Mucosa of rectum (tissue), 2 donors: ENCODE data around the gene DDX27.
"Not testable (repeated sequence)": the region's sequence is repeated elsewhere in the genome, so short reads cannot be mapped to it uniquely, and the experiment has no call there.

Source experiments
- H3K27ac ChIP-seq, 2 donors: one replicate each; pipeline ENCODE4 v1.7.0; 2013; ENCODE audit warnings: inconsistent platforms in 2 of 2, low read depth in 2 of 2, low read length in 2 of 2
- H3K27me3 ChIP-seq, 2 donors: one replicate each; pipeline ENCODE4 v1.7.0; 2013; ENCODE audit warnings: low read length in 2 of 2; ENCODE audit not compliant: control insufficient read depth in 2 of 2, insufficient read depth in 2 of 2
- H3K36me3 ChIP-seq, 2 donors: one replicate each; pipeline ENCODE4 v1.7.0; 2013; ENCODE audit warnings: low read length in 2 of 2; ENCODE audit not compliant: control insufficient read depth in 2 of 2, insufficient read depth in 2 of 2
- H3K4me1 ChIP-seq, 2 donors: one replicate each; pipeline ENCODE4 v1.7.0; 2013; ENCODE audit warnings: low read length in 2 of 2, mild to moderate bottlenecking in 1 of 2; ENCODE audit not compliant: control insufficient read depth in 2 of 2, insufficient read depth in 2 of 2
- H3K4me3 ChIP-seq, 2 donors: one replicate each; pipeline ENCODE4 v1.7.0; 2013; ENCODE audit warnings: low read length in 2 of 2
- H3K9ac ChIP-seq, 2 donors: one replicate each; pipeline ENCODE4 v1.7.0; 2013; ENCODE audit warnings: low read length in 2 of 2, low read depth in 1 of 2, mild to moderate bottlenecking in 1 of 2
- H3K9me3 ChIP-seq, 2 donors: one replicate each; pipeline ENCODE4 v1.7.0; 2013; ENCODE audit warnings: low read length in 2 of 2; ENCODE audit not compliant: control insufficient read depth in 2 of 2
- donor health status: healthy.
- donor health status: Normal muscosa, but diverticular disease.

DDX27 gene

DNA sequence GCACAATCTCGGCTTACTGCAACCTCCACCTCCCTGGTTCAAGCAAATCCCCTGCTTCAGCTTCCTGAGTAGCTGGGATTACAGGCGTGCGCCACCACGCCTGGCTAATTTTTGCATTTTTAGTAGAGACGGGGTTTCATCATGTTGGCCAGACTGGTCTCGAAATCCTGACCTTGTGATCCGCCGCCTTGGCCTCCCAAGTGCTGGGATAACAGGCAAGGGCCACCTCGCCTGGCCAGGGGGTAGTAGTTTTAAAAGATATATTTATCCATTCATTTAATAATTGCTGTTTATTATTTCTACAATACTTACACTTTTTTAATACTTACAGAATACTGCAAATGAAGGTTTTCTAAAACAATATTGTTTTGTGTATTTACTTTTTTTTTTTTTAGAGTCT lies 15.5 kb upstream of the DDX27 start:
- Histone ChIP-seq H3K4me3 (no peak overlapping the region), H3K27ac (no peak overlapping the region), H3K27me3 (no peaks in the 10 kb centered on the region), H3K4me1 (no peaks in the 10 kb centered on the region), H3K9me3 (no peaks in the 10 kb centered on the region), H3K9ac (no peak overlapping the region), H3K36me3 (no peaks in the 10 kb centered on the region)

DNA sequence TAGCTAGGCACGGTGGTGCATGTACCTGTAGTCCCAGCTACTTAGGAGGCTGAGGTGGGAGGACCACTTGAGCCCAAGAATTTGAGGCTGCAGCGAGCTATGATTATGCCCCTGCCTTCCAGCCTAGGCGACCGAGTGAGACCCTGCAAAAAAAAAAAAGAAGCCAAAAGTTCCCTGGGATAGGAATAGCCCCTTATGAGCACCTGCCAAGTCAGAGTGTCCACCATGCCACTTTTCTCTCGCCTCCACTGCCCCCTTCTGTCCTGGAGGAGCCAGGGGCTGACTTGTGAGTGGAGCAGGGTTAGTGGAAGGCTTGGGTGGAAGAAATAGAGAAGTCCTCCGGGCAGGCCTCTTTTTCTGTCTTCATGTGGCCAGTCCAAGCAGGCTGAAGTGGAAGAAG lies 12.1 kb upstream of the DDX27 start:
- H3K27me3 ChIP-seq = no peaks in the 10 kb centered on the region
- H3K27ac ChIP-seq = no peak overlapping the region
- no peak overlapping the region for H3K9ac ChIP-seq
- no peak overlapping the region for H3K4me3 ChIP-seq
- no peaks in the 10 kb centered on the region for H3K9me3 ChIP-seq
- no peaks in the 10 kb centered on the region for H3K4me1 ChIP-seq
- no peaks in the 10 kb centered on the region for H3K36me3 ChIP-seq

GRCh38 chr20:49210101-49210756 lies 9.0 kb upstream of the DDX27 start:
- Histone ChIP-seq H3K4me3 (no peak overlapping the region), H3K9me3 (no peaks in the 10 kb centered on the region), H3K27ac (no peak overlapping the region), H3K36me3 (no peaks in the 10 kb centered on the region), H3K27me3 (no peaks in the 10 kb centered on the region), H3K9ac (no peak overlapping the region), H3K4me1 (no peaks in the 10 kb centered on the region)

GRCh38 chr20:49210757-49211110 lies 8.5 kb upstream of the DDX27 start:
- no peak overlapping the region for H3K27ac ChIP-seq

GRCh38 chr20:49214571-49214970 lies 4.6 kb upstream of the DDX27 start:
- H3K4me3 ChIP-seq = no peak overlapping the region
- H3K9me3 ChIP-seq = no peaks in the 10 kb centered on the region
- H3K27ac ChIP-seq = no peak overlapping the region
- no peak overlapping the region for H3K9ac ChIP-seq
- H3K4me1 ChIP-seq = peaks cover 0 to 3% of the 10 kb centered on the region in 2 donors
- no peaks in the 10 kb centered on the region for H3K27me3 ChIP-seq
- no peaks in the 10 kb centered on the region for H3K36me3 ChIP-seq

More at GRCh38 chr20:49210757-49211110, 8.5 kb upstream of the DDX27 start:
- H3K27me3 ChIP-seq = no peaks in the 10 kb centered on the region
- H3K4me1 ChIP-seq = no peaks in the 10 kb centered on the region
- no peaks in the 10 kb centered on the region for H3K36me3 ChIP-seq
- H3K9me3 ChIP-seq = no peaks in the 10 kb centered on the region
- no peak overlapping the region for H3K4me3 ChIP-seq
- no peak overlapping the region for H3K9ac ChIP-seq

GRCh38 chr20:49215232-49215631 lies 4.0 kb upstream of the DDX27 start:
- Histone ChIP-seq H3K9ac (no peak overlapping the region), H3K27ac (no peak overlapping the region), H3K36me3 (no peaks in the 10 kb centered on the region), H3K4me3 (no peak overlapping the region), H3K4me1 (peaks cover 5 to 10% of the 10 kb centered on the region in 2 donors), H3K27me3 (no peaks in the 10 kb centered on the region), H3K9me3 (no peaks in the 10 kb centered on the region)

DNA sequence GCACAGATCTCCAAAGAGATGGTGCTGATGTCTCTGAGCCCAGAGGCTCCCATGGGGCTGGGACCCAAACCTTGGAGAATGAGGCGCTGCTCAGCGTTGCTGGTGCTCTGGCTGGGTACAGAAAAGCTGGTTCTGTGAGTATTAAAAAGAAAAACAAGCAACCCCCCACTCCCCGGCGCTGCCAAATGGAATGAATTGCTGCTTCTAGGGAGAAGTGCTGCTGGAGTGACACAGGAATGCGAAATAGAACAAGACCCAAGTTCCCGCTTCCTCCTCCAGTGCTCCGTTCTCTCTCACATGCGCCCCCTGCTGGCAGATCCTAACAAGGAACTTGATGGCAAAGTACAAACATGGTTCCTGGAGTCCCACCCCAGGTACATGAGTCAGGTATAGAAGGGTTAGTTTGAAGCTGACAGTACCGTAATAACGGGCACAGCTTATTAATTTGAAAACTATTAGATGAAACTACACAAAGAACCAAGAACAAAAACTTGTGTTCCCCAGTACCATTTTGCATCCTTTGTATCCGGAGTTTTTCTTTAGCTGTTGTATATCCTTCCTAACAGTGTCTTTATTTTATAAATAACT lies 2.1 kb upstream of the DDX27 start:
- Histone ChIP-seq H3K27me3 (no peaks in the 10 kb centered on the region), H3K9me3 (no peaks in the 10 kb centered on the region), H3K4me1 (peaks cover 10 to 13% of the 10 kb centered on the region in 2 donors), H3K9ac (no peak overlapping the region), H3K27ac (no peak overlapping the region), H3K36me3 (peaks cover 3 to 6% of the 10 kb centered on the region in 2 donors), H3K4me3 (peak overlapping the region in 1 of 2 donors; percentile 23)

GRCh38 chr20:49218739-49219090 lies 501 bp upstream of the DDX27 start:
- peak overlapping the region in 1 of 2 donors; percentile 42 for H3K27ac ChIP-seq
- H3K9me3 ChIP-seq, H3K27me3 ChIP-seq: not testable (repeated sequence)
- H3K36me3 ChIP-seq = peaks cover 14 to 16% of the 10 kb centered on the region in 2 donors
- H3K4me1 ChIP-seq = peaks cover 10 to 13% of the 10 kb centered on the region in 2 donors
- peak overlapping the region; percentile 34 to 100 for H3K4me3 ChIP-seq
- peak overlapping the region; percentile 47 to 89 for H3K9ac ChIP-seq

- peaks cover 10 to 13% of the 10 kb centered on the region in 2 donors for H3K4me1 ChIP-seq
- H3K27ac ChIP-seq = peak overlapping the region; percentile 80 to 89
- H3K36me3 ChIP-seq = peaks cover 29 to 30% of the 10 kb centered on the region in 2 donors
- peak overlapping the region; percentile 89 to 99 for H3K9ac ChIP-seq
- peak overlapping the region; percentile 89 to 100 for H3K4me3 ChIP-seq
- no peaks in the 10 kb centered on the region for H3K9me3 ChIP-seq
- H3K27me3 ChIP-seq = no peaks in the 10 kb centered on the region
These were observed 962 bp downstream of the DDX27 start for GRCh38 chr20:49219924-49220831.

- H3K9me3 ChIP-seq = no peaks in the 10 kb centered on the region
- H3K4me3 ChIP-seq = no peak overlapping the region
- no peaks in the 10 kb centered on the region for H3K4me1 ChIP-seq
- H3K27ac ChIP-seq = no peak overlapping the region
- H3K36me3 ChIP-seq = peaks cover 57 to 61% of the 10 kb centered on the region in 2 donors
- H3K27me3 ChIP-seq = no peaks in the 10 kb centered on the region
- H3K9ac ChIP-seq = no peak overlapping the region
These were observed 6.7 kb downstream of the DDX27 start for GRCh38 chr20:49225896-49226295.
